Prostate gland (tissue), 2 donors: ENCODE data around the gene LRRC51. TPM values are rescaled to one million over a fixed set of nuclear protein-coding genes. Genes with fewer than 3 reads are reported as not detected.

Experiments
- DNase-seq: peaks from one replicate; pipeline ENCODE4 v3.0.0-alpha.2; 2019; ENCODE audit warnings: low spot score
- H3K27ac ChIP-seq, 2 donors: fragments of 200-600 bp; sonication (generic); 2 replicates each; pipeline ENCODE4 v1.5.1; 2017 to 2019
- H3K27me3 ChIP-seq: fragments of 200-600 bp; sonication (generic); replicated peaks from 2 replicates; pipeline ENCODE4 v1.5.1; 2019; ENCODE audit not compliant: insufficient read depth
- H3K36me3 ChIP-seq, 2 donors: fragments of 200-600 bp; sonication (generic); 1 replicate in 1 of 2; 2 replicates in 1 of 2; pipeline versions ENCODE4 v1.5.1 to v1.8.1; 2017 to 2019
- H3K4me1 ChIP-seq: fragments of 200-600 bp; sonication (generic); replicated peaks from 2 replicates; pipeline ENCODE4 v1.5.1; 2019
- H3K4me3 ChIP-seq, 2 donors: fragments of 200-600 bp; sonication (generic); 2 replicates each; pipeline ENCODE4 v1.5.1; 2017 to 2019
- H3K9me3 ChIP-seq: fragments of 200-600 bp; sonication (generic); 2 replicates; pipeline ENCODE4 v1.5.1; 2017
- POLR2A ChIP-seq: fragments of 450-650 bp; IDR thresholded peaks from one replicate; pipeline ENCODE4 v1.6.1; 2016; ENCODE audit warnings: antibody characterized with exemption, mild to moderate bottlenecking
- POLR2AphosphoS5 ChIP-seq: sonication (generic); formaldehyde crosslinking; IDR thresholded peaks from one replicate; pipeline ENCODE4 v1.6.1; 2017; ENCODE audit warnings: antibody characterized with exemption
- WGBS: methylation state at CpG from one replicate; pipeline ENCODE4 v1.1.5; 2018; 5-methylcytosine and 5-hydroxymethylcytosine counted together
- intact Hi-C: fragments of 100-400 bp; cut with DNase I; formaldehyde crosslinking; loops from one replicate; pipeline ENCODE4 v1.14.2; 2022
- total RNA-seq, 2 donors: library from RNA; depleted of rRNA; stranded (reverse); fragments of >200 nt; gene quantifications; one replicate each; pipeline ENCODE4 v1.1.0, GENCODE V29; 2016
- TF ChIP-seq, protein P1 (sequence below), 4 experiments: fragments of 200-600 bp in 2 of 4; fragments of 450-650 bp in 2 of 4; sonication (generic) in 2 of 4; IDR thresholded peaks; 1 replicate in 3 of 4; 2 replicates in 1 of 4; pipeline ENCODE4 v1.5.1; 2016 to 2019; ENCODE audit warnings: antibody characterized with exemption in 4 of 4, mild to moderate bottlenecking in 2 of 4, moderate library complexity in 2 of 4

LRRC51 gene
- total RNA-seq, 2 donors from 2014 or later: 13.1 to 25.1 TPM

DNA sequence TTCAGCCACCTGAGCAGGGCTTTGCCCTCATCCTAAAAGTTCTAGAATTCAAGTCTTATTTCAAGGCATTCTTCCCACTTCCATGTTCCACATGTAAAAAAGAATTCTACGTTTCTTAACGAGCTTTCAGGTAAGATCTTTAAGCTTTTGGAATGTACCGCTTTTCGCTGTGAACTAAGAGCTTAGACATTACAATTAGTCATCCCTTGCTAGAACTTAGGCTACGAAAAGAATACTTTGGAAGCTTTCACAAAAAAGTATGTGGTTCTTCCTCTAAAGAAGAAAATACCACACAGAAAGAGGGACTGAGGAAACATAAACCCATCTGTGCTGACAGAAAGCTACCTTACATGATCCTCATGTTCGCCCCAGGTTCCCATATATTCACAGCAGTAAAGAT is 2.2 kb upstream of the LRRC51 start:
- H3K4me3 ChIP-seq: peak overlapping the region; percentile 59 to 70
- peak overlapping the region; percentile 95 to 97 for H3K27ac ChIP-seq
- TF ChIP-seq POLR2AphosphoS5 (peak; percentile 15), POLR2A (no peak)
- TF ChIP-seq, protein P1, sequence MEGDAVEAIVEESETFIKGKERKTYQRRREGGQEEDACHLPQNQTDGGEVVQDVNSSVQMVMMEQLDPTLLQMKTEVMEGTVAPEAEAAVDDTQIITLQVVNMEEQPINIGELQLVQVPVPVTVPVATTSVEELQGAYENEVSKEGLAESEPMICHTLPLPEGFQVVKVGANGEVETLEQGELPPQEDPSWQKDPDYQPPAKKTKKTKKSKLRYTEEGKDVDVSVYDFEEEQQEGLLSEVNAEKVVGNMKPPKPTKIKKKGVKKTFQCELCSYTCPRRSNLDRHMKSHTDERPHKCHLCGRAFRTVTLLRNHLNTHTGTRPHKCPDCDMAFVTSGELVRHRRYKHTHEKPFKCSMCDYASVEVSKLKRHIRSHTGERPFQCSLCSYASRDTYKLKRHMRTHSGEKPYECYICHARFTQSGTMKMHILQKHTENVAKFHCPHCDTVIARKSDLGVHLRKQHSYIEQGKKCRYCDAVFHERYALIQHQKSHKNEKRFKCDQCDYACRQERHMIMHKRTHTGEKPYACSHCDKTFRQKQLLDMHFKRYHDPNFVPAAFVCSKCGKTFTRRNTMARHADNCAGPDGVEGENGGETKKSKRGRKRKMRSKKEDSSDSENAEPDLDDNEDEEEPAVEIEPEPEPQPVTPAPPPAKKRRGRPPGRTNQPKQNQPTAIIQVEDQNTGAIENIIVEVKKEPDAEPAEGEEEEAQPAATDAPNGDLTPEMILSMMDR (IDR thresholded peaks at IDR 0.05): no peak
- H3K27me3 ChIP-seq: no peaks in the 10 kb centered on the region
- DNase-seq: no peak
- intact Hi-C loops: no loop called here
- peaks cover 18% of the 10 kb centered on the region for H3K4me1 ChIP-seq
- H3K36me3 ChIP-seq: no peaks in the 10 kb centered on the region
- H3K9me3 ChIP-seq: no peaks in the 10 kb centered on the region
- 30% methylated on average over 6 of the region's 6 CpGs for WGBS

DNA sequence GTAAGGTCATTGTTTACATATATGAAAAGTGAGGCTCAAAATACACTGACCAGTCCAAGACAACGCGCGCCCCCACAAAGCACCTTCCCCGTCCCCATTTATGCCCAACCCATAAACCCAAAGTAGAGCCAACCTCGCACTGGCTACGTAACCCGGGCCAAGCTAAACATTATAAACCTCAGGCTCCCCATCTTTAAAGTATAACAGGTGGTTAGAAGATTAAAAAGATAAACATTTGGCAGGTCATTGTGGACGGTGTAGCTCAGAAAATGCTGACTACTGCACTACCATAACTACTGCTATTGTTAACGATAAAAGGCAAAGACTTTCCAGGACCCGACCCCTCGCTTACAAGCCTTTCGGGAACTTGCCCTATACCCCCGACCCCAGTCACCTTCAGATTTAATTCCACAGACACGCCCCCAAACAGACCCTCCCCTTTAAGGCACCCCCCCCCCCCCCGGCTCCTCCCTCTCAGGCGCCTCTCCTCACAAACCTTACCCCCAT is 778 bp upstream of the LRRC51 start:
- intact Hi-C loops: loop anchor here (2.0 kb wide), 1 partner anchor 39 kb away; no protein-coding TSS in a partner anchor
- H3K9me3 ChIP-seq: no peaks in the 10 kb centered on the region
- H3K36me3 ChIP-seq: no peaks in the 10 kb centered on the region
- peak; percentile 68 for DNase-seq
- no peaks in the 10 kb centered on the region for H3K27me3 ChIP-seq
- TF ChIP-seq POLR2AphosphoS5: no peak
- TF ChIP-seq POLR2A: no peak
- TF ChIP-seq, protein P1 (IDR thresholded peaks at IDR 0.05): no peak
- H3K4me1 ChIP-seq: peaks cover 21% of the 10 kb centered on the region
- H3K27ac ChIP-seq: peak overlapping the region; percentile 95 to 97
- WGBS: 1% methylated on average over 16 of the region's 16 CpGs
- peak overlapping the region; percentile 59 to 70 for H3K4me3 ChIP-seq

DNA sequence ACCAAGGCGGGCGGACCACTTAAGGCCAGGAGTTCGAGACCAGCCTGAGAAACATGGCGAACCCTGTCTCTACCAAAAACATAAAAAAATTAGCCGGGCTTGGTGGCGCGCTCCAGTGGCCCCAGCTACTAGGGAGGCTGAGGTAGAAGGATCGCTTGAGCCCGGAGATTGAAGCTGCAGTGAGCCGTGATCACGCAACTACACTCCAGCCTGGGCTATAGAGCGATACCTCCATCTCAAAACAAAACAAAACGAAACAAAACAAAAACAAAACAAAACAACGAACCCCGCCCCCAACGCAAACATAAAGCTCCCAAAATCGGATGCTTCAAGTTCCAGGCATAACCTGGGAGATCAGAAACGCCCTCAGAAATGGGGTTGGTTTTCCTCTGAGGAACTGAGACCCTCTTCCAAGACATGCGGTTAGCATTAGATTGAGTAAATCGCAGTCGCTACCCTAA is 564 bp downstream of the LRRC51 start:
- peak overlapping the region; percentile 95 to 97 for H3K27ac ChIP-seq
- H3K9me3 ChIP-seq: no peaks in the 10 kb centered on the region
- H3K36me3 ChIP-seq: no peaks in the 10 kb centered on the region
- no peak for TF ChIP-seq POLR2A
- TF ChIP-seq, protein P1 (IDR thresholded peaks at IDR 0.05): no peak
- TF ChIP-seq POLR2AphosphoS5: no peak
- DNase-seq: no peak
- H3K27me3 ChIP-seq: no peaks in the 10 kb centered on the region
- intact Hi-C loops: loop anchor here (2.0 kb wide), 1 partner anchor 40 kb away; no protein-coding TSS in a partner anchor
- WGBS: 71% methylated on average over 21 of the region's 21 CpGs
- peak overlapping the region; percentile 59 to 70 for H3K4me3 ChIP-seq
- peaks cover 21% of the 10 kb centered on the region for H3K4me1 ChIP-seq

DNA sequence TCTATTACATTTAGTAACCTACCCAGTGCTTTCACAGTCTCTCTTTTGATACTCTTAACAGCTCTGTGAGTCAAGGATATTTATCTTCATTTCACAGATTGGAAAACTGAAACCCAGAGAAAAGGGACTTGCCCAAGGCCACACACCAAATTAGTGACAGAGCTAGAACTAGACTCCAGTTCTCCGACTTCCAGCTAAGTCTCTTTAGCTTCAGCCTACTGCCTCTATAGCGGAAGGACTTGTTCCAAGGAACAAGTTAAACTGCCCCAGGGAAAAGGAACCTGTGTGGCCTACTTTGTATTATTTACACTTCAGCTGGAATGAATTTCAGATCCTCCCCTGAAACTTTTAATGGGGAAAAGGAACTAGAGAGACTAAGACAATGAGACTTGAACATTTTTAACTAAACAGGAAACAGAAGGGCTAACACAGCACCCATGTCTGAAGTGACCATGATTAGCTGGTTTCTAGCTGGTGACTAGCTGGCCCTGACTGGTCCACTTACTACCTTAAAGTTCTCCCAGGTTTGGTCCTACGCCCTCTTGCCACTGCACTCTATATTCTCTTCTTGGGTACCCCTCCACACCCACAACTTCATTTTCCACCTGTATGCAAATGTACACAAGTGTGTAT is 1.3 kb downstream of the LRRC51 start:
- intact Hi-C loops: loop anchor here (2.0 kb wide), 1 partner anchor 41 kb away; no protein-coding TSS in a partner anchor
- Histone ChIP-seq H3K9me3 (no peaks in the 10 kb centered on the region), H3K27ac (peak overlapping the region; percentile 95 to 97), H3K4me3 (peak overlapping the region in 1 of 2 donors; percentile 70), H3K36me3 (no peaks in the 10 kb centered on the region), H3K27me3 (no peaks in the 10 kb centered on the region), H3K4me1 (peaks cover 21% of the 10 kb centered on the region)
- WGBS: 58% methylated on average over 3 of the region's 3 CpGs
- peak; percentile 89 for TF ChIP-seq POLR2AphosphoS5
- TF ChIP-seq, protein P1 (IDR thresholded peaks at IDR 0.05): no peak
- peak; percentile 73 for DNase-seq

DNA sequence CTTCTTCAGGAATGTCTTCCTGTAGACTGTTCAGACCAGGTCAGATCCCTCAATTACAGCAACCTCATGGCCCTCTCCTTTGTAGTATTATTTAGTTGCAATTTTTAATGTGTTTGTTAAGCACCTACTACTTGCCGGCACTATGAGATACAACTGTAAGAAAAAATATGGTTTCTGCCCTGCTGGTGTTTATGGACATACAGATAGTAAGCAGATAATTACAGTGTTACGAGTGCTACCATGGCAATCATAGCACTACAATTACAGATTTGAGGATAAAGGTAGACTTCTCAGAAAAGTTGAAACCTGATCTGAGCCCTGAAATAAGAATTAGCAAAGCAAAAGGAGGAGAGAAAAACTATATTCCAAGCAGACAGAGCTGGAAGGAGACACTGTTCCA is 2.8 kb downstream of the LRRC51 start:
- WGBS: 47% methylated on average over 2 of the region's 2 CpGs
- no peak for TF ChIP-seq POLR2A
- TF ChIP-seq POLR2AphosphoS5: no peak
- TF ChIP-seq, protein P1 (IDR thresholded peaks at IDR 0.05): no peak
- Histone ChIP-seq H3K27ac (peak overlapping the region; percentile 95 to 97), H3K4me1 (peaks cover 21% of the 10 kb centered on the region), H3K27me3 (no peaks in the 10 kb centered on the region), H3K36me3 (no peaks in the 10 kb centered on the region), H3K4me3 (no peak overlapping the region), H3K9me3 (no peaks in the 10 kb centered on the region)
- intact Hi-C loops: no loop called here
- DNase-seq: no peak
